ENCODE measurements around the gene NCAPD2.

The NCAPD2 gene

GRCh38 chr12:6533923-6534694 is 40.2 kb downstream of the NCAPD2 start, which contains the start of gene GAPDH (continued):
- TF ChIP-seq ZNF394 (tag by site-specific recombination; IDR thresholded peaks at IDR 0.05; ENCODE audit: borderline replicate concordance) (0 out of 2 replicates have a peak, but pooled peaks have one; percentile 28), REPIN1 (tag by site-specific recombination; IDR thresholded peaks at IDR 0.05; ENCODE audit: low read depth) (no peak; the same call in 1 of the 2 replicates), ZNF121 (tag by site-specific recombination; IDR thresholded peaks at IDR 0.05) (no peak), ZNF248 (tag by site-specific recombination; IDR thresholded peaks at IDR 0.05) (no peak), ZNF664 (tag by site-specific recombination; IDR thresholded peaks at IDR 0.05) (no peak), PBX3 (CRISPR knock-in tag; IDR thresholded peaks at IDR 0.05) (no peak), ZNF280D (tag by site-specific recombination; IDR thresholded peaks at IDR 0.05) (no peak), ZBTB17 (tag by site-specific recombination; IDR thresholded peaks at IDR 0.05) (peak; percentile 73), FEZF1 (tag by site-specific recombination; IDR thresholded peaks at IDR 0.05) (no peak), SCRT2 (tag by site-specific recombination; IDR thresholded peaks at IDR 0.05) (no peak), ZBTB44 (tag by site-specific recombination; IDR thresholded peaks at IDR 0.05) (0 out of 2 replicates have a peak, but pooled peaks have one; percentile 3), PRDM1 (tag by site-specific recombination; IDR thresholded peaks at IDR 0.05) (peak; percentile 88), ZNF266 (tag by site-specific recombination; IDR thresholded peaks at IDR 0.05; ENCODE audit: low read depth) (no peak), ZNF596 (tag by site-specific recombination; IDR thresholded peaks at IDR 0.05) (no peak; the same call in 1 of the 2 replicates), ZNF404 (tag by site-specific recombination; IDR thresholded peaks at IDR 0.05) (no peak), YY2 (tag by site-specific recombination; IDR thresholded peaks at IDR 0.05) (no peak; the same call in none of the 2 replicates), ZNF660 (tag by site-specific recombination; IDR thresholded peaks at IDR 0.05) (peak; percentile 91), ZNF18 (tag by site-specific recombination; IDR thresholded peaks at IDR 0.05) (no peak), ZNF76 (tag by site-specific recombination; IDR thresholded peaks at IDR 0.05; ENCODE audit: borderline replicate concordance, low read depth) (peak; percentile 80), ZNF785 (tag by site-specific recombination; IDR thresholded peaks at IDR 0.05) (no peak; the same call in 1 of the 2 replicates), YY1 (tag by site-specific recombination; IDR thresholded peaks at IDR 0.05) (no peak), ZNF692 (tag by site-specific recombination; IDR thresholded peaks at IDR 0.05) (peak; percentile 100), ZNF10 (tag by site-specific recombination; IDR thresholded peaks at IDR 0.05) (peak; percentile 31), ZNF629 (tag by site-specific recombination; IDR thresholded peaks at IDR 0.05) (peak; percentile 78; the same call in 1 of the 2 replicates), ZNF544 (tag by site-specific recombination; IDR thresholded peaks at IDR 0.05) (no peak), ELK4 (IDR thresholded peaks at IDR 0.05; ENCODE audit: borderline replicate concordance, low read depth, low read length) (no peak), ZBTB8A (tag by site-specific recombination; IDR thresholded peaks at IDR 0.05) (peak; percentile 97), KLF10 (tag by site-specific recombination; IDR thresholded peaks at IDR 0.05) (peak; percentile 91), ZNF830 (tag by site-specific recombination; IDR thresholded peaks at IDR 0.05; ENCODE audit: low read depth) (no peak), ZNF416 (tag by site-specific recombination; IDR thresholded peaks at IDR 0.05) (no peak), ZNF174 (tag by site-specific recombination; IDR thresholded peaks at IDR 0.05) (no peak)
